Endometrial microvascular endothelial cells (primary cell): ENCODE results near the gene MSRB1. TPM values are rescaled to one million over a fixed set of nuclear protein-coding genes. Genes with fewer than 3 reads are reported as not detected.

Experiments
- in situ Hi-C: cut with HindIII; loops from 2 replicates; pipeline ENCODE4 v1.10.0; 2017; ENCODE audit warnings: low sequenced_read_pairs, low pct_unique_long_range_greater_than_20kb; ENCODE audit errors: inconsistent ontology term
- total RNA-seq: library from RNA; depleted of rRNA; stranded (reverse); fragments of >200 nt; gene quantifications from one replicate; pipeline ENCODE4 v1.2.3, GENCODE V29; 2015; ENCODE audit errors: inconsistent ontology term

The MSRB1 gene
- total RNA-seq, 1 donor from 2014 or later, result 11.2 TPM

DNA sequence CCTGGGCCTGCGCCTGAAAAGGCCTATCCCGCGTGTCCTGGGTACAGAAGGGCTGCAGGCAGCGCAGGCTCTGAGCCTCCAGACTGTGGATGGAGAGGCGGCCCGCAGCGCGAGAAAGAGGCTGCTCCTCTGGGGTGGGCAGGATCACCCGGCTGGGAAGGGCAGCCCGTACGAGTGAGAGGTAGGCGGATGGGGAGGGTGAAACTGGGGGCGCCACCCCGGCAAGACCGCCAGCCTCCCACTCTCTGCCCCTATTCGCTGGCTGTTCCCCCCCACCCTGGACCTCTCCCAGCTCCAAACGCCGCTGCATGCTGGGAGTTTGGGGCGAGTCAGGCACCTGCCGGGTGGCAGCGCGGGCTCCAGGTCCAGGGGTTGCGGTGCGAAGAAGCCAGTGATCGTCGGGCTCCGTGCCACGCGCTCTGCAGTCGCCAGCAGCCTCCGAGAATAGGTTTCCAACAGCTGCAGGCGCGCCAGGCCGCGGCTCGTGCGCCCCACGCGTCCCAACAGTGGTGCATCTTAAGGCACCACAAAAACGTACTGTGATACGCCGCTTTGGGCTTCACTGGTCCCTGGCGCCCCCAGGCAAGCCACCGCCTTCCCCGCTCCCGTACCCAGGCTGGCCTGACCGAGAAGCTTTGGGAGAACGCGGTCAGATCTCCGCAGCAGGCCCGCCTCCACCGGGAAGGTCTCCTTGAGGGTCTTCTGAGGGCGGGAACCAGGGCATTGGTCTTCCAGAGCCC is 37.2 kb upstream of the MSRB1 start:
- in situ Hi-C loops, result no loop called here

DNA sequence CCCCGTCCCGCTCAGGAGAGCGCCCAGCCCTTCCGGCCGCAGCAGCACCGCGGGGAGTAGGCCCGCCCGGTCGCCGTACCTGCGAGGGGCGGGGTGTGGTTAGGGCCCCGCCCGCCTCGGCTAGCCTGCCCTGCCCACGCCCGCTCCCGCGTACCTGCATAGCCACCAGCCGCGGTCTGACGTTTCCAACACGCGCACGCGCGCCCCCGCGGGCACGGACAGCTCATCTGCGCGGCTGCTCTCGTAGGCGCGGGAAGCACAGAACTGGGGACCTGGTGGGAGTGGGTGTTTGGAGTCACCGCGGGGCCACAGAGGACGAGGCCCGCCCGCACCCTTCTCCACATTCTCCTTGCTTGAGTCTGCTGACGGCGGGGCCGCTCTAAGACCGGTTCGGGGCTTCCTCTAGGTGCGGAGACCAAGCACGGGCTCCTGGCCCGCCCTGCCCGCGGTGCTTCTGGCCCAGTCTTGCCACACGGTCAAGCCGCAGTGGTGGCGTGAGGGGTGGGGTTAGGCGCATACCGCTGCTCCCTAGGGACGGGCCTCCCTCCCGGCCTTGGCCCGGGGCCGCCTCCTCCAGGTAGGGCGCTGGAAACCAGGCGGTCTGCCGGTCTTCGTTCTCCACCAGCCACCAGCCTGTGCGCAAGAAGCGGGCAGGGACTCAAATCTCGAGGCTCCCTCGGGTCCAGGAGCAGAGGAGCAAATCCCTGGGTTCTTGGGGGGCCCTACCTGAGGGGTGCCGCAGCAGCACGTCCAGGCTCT is 36.5 kb upstream of the MSRB1 start:
- in situ Hi-C loops, result no loop called here

DNA sequence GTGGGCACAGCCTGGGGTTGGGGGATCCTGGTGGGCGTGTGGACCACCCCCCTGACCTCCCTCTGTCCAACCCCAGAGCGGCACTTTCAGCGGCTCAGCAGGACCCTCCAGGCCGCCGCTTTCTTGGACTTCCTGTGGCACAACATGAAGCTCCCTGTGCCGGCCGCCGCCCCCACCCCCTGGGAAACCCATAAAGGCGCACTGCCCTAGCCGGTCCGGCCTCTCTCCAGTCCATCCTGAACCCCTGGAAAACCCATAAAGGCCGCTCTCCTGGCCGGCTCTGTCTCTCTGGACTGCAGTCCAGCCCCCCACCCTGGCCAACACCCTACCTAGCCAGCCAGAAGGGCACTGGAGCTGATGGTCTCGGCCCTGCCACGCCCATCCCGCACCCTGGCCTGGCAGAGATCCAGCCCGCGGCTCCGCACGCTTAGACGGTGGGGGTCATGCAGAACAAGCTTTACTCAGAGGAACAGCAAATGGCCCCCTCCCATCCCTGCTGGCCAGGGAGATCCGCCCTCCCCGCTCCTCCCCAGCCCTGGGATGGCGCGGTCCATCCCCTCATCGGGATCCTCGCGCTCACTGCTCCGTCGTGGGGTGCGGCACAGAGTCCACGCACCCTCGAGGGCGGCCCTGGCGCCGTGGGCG is 35.6 kb upstream of the MSRB1 start:
- in situ Hi-C loops, result no loop called here

DNA sequence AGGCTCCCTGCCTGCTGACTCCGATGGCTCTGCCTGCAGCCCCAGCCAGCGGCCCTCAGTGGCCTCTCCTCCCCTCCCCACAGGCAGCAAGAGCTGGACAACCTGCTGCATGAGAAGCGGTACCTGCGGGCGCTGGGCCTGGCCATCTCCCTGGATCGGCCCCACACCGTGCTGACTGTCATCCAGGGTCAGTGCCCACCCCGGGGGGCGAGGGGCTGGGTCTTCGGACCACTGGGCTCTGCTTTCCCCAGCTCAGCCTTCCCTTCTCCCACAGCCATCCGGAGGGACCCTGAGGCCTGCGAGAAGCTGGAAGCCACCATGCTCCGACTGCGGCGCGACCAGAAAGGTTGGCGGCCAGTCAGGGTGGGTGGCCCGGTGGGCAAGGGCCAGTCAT is 34.9 kb upstream of the MSRB1 start:
- in situ Hi-C loops, result no loop called here

DNA sequence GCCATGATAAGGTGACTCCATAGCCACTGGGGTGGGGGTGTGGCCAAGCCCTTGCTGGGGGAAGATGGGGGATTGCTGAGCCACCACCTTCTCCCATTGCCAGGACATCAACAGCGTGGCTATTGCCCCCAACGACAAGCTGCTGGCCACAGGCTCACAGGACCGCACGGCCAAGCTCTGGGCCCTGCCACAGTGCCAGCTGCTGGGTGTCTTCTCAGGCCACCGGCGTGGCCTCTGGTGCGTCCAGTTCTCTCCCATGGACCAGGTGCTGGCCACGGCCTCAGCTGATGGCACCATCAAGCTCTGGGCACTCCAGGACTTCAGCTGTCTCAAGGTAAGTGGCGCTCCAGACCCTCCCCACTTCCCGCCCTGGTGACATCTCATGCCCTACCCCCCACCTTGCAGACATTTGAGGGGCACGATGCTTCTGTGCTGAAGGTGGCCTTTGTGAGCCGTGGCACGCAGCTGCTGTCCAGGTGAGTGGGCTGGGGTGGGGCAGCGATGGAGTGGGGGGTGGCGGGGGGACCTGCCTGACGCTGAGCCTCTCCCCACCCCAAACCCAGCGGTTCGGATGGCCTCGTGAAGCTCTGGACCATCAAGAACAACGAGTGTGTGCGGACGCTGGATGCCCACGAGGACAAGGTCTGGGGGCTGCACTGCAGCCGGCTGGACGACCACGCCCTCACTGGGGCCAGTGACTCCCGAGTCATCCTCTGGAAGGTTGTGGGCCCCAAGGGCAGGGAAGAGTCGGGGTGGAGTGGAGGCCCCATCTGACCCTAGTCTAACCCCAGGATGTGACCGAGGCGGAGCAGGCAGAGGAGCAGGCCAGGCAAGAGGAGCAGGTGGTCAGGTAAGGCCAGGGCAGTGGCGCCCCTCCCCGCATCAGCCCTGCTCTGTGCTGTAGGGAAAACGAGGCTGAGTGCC is 34.2 kb upstream of the MSRB1 start:
- in situ Hi-C loops, result no loop called here

DNA sequence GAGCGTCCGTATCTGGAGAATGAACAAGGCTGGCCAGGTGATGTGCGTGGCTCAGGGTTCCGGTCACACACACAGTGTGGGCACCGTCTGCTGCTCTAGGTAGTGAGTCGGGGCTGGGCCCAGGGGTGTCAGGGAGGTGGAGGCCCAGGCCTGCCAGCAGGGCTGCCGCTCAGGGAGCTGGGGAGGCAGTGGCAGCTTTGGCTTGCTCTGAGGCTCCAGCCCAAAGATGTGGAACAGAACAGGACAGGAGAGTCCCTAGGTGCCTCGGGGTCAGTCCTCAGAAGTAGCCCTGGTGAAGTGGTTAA is 33.2 kb upstream of the MSRB1 start:
- in situ Hi-C loops, result no loop called here

DNA sequence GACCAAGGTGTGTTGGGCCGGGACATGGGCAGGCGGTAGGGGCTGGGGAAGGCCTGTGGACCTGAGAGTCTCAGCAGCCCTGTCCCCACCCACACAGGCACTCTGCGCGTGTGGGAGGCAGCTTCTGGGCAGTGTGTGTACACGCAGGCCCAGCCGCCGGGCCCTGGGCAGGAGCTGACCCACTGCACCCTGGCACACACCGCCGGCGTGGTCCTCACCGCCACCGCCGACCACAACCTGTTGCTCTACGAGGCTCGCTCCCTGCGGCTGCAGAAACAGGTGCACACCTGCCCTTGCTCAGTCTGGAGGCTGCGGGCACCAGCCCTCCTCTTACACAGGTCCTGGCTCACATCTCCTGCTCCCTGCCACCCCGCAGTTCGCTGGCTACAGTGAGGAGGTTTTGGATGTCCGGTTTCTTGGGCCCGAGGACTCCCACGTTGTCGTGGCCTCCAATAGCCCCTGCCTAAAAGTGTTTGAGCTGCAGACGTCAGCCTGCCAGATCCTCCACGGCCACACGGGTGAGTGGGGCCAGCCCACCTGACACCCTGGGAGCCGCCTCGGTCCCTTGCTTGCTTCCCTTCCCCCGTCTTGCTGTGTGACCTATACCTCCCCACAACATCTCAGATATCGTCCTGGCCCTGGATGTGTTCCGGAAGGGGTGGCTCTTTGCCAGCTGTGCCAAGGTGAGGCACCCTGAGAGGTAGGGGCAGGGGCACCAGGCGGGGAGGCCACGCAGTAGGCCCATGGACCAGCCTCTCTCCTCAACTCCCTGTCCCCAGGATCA is 32.6 kb upstream of the MSRB1 start:
- in situ Hi-C loops, result no loop called here

DNA sequence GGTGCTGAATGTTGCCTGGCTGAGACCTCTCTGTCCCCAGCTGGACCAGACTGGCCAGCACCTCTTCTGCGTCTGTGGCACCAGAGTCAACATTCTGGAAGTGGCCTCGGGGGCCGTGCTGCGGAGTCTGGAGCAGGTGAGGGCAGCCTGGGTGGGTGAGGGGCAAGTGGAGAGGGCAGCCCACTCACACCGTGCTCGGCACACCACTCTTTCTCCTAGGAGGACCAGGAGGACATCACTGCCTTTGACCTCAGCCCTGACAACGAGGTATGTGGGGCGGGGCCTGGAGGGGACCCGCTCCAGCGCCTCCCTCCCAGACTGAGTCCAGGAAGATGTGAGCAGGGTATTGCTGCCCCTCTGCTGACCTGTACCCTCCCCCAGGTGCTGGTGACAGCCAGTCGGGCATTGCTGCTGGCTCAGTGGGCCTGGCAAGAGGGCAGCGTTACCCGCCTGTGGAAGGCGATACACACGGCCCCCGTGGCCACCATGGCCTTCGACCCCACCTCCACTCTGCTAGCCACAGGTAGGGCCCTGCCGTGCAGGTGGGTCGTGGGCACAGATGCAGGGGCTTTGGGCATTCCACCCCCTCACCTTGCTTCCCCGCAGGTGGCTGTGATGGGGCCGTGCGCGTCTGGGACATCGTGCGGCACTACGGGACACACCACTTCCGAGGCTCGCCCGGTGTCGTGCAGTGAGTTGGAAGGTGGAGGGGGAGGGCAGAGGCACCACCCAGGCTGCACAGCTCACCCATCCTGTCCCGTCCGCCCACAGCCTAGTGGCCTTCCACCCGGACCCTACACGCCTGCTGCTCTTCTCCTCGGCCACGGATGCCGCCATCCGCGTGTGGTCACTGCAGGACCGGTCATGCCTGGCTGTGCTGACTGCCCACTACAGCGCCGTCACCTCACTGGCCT is 31.4 kb upstream of the MSRB1 start:
- in situ Hi-C loops, result no loop called here

DNA sequence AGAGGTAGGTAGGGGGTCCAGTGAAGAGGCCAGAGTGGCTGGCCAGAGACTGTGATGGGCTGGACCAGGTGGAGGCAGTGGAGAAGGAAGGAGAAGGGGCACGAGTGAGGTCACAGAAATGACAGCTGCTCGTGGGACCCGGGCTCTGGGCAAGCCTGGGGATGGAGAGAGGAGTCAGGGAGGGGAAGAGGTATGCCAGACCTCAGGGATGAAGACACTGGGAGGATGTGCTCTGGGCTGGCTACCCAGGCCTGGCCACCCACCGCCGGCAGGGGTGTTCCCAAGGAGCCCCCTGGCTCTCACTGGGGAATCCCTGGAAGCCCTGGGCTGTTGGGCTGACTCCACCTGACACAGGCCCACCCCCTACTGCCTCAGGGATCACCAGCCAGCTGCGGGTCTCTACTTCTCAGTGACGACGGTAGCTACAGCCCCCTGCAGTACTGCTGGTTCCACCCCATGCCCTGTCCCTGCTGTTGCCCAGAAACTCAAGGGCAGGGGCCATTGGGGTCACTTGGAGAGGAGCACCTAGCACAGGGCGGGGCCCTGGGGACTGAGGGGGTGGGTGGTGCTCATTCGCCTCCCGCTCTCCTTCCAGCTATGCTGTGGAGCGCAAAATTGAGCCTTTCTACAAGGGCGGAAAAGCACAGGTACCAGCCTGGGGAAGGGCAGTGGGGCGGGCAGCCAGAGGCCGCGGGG is 30.6 kb upstream of the MSRB1 start:
- in situ Hi-C loops, result no loop called here

DNA sequence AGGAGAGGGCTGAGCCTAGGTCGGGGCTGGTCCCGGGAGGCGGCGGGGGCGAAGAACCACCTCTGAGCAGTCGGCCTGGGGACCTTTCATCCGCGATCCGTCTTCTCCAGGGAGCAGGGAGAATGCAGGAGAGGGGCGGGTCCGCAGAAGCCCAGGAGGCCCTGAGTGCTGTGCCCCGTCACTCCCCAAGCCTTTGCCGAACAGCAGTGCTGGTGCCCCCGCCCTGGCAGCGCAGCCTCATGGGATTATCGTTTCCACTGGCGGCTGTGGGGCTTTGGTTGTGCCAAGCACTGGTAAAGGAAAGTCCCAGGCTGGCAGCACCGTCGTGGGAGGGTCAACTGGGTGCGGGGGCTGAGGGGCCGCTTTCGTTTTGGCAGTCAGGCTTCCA is 29.5 kb upstream of the MSRB1 start:
- in situ Hi-C loops, result no loop called here

DNA sequence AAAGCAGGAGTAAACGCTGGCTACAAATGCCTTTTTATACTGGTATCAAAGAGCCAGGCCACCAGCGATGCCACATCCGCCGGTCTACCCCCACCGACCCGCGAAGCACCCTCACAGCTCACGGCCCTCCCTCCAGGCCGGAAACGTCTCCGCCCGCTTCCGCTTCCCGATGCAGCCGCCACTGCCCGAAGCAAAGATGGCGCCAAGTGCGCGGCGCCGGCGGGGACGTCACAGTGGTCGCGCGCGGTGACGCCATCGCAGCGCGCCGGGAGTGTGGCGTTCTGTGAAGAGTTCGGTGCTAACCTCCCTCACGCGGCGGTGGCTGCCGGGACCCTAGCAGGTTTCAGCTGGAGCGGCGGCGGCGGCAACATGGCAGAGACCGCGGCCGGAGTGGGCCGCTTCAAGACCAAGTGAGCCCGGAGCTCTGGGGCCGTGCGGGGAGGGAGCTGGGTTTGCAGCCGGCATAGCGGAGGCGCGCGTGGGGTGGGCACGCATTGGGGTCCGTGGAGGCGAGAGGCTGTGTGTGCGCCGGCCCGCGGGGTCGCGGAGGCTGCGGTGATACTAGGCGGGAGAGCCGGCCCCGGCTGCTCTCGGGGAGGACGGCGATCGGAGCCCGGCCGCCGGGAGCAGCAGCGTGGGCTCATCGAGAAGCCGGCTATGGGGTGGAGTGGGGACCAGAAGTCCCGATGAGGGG is 28.9 kb upstream of the MSRB1 start, which contains the start of gene TBL3:
TBL3 (plus strand) TSS at position 258 of the 694 bp plus-strand sequence; CDS start at position 370, 112 bp downstream.
- in situ Hi-C loops, result no loop called here

DNA sequence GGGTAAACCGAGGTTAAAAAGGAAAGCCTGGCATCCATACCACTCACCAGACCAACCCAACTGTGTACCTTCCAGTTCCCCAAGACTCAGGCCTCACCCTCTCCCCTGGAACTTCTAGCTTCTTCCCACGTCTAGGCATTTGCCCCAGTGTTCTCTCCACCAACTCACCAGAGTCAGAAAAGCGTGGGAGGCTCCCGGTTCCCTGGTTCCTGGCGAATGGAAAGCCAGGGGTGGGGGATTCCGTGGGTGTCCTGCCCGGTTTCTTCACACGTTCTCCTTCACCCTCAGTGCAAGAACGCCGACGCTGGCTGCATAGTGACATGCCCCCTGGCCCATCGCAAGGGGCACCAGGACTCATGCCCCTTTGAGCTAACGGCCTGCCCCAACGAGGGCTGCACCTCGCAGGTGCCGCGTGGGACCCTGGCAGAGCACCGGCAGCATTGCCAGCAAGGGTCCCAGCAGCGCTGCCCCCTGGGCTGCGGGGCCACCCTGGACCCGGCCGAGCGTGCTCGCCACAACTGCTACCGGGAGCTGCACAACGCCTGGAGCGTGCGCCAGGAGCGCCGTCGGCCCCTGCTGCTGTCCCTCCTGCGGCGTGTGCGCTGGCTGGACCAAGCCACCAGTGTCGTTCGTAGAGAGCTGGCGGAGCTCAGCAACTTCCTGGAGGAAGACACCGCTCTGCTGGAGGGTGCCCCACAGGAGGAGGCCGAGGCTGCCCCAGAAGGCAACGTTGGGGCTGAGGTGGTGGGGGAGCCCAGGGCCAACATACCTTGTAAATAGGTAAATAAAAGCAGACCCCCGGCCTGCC is 25.4 kb upstream of the MSRB1 start:
- in situ Hi-C loops, result no loop called here

DNA sequence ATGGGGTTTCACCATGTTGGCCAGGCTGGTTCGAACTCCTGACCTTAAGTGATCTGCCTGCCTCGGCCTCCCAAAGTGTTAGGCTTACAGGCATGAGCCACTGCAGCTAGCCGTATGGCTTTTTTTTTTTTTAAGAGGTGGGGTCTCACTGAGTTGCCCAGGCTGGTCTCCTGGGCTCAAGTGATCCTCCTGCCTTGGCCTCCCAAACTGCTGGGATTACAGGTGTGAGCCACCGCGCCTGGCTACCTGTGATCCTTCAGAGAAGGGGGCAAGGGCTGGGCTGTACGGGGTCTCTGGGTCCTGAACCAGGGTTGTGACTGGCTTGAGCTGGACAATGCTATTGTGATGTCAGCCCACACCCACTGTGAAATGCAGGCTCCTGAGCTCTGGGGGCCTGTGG is 23.5 kb upstream of the MSRB1 start, which contains the start of gene RNF151:
RNF151 (plus strand) TSS at position 397 of the 400 bp plus-strand sequence. CDS start 26 bp downstream, outside the sequence.
- in situ Hi-C loops, result no loop called here

DNA sequence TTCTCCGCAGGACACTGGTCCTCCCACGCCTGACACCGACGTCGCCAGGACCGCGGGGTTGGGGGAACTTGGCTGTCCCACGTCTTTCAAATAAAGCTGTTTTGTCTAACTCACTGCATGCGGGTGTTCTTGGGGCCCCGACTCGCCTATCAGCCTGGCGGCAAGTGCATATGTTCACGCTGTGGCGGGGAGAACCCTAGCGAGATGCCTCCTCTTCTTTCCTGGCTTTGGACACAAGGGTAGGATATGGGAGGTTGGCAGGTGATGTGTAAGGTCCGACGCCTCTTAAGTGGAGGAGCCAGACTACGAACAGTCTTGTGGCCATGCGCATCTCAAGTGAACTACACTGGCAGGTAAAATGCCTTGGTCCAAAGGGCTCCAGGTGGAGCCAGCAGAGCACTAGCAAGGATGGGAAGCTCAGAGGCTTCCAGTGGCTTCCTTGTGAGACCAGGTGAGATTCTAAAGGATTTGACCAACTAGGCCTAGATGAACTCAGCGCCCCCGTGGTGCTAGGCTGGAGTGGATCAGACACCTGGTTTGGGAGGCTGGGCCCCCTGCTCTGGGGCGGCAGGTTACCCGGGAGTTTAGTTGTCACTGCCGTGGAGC is 22.5 kb upstream of the MSRB1 start:
- in situ Hi-C loops, result no loop called here
